ENCODE results near the gene BAG5.

Gene BAG5

GRCh38 chr14:103563844-103564505 is 1.5 kb upstream of the BAG5 start:
- no peak for DNase-seq (ENCODE audit: extremely low read depth in 1 of 2, low read depth in 1 of 2)

GRCh38 chr14:103563226-103563620 is 766 bp upstream of the BAG5 start:
- no peak for DNase-seq (ENCODE audit: extremely low read depth in 1 of 2, low read depth in 1 of 2)

- DNase-seq (ENCODE audit: extremely low read depth in 1 of 2, low read depth in 1 of 2) = no peak
These were observed 353 bp downstream of the BAG5 start for GRCh38 chr14:103562179-103562428.

- DNase-seq (ENCODE audit: extremely low read depth in 1 of 2, low read depth in 1 of 2) = no peak
These were observed 877 bp downstream of the BAG5 start for GRCh38 chr14:103561381-103562178.

- no peak for DNase-seq (ENCODE audit: extremely low read depth in 1 of 2, low read depth in 1 of 2)
These were observed 1.8 kb downstream of the BAG5 start for GRCh38 chr14:103560691-103561090.

GRCh38 chr14:103559766-103560165 is 2.7 kb downstream of the BAG5 start:
- no peak for DNase-seq (ENCODE audit: extremely low read depth in 1 of 2, low read depth in 1 of 2)

- no peak for DNase-seq (ENCODE audit: extremely low read depth in 1 of 2, low read depth in 1 of 2)
These were observed 4.2 kb downstream of the BAG5 start for GRCh38 chr14:103558071-103558882.

GRCh38 chr14:103556946-103557758 is 5.3 kb downstream of the BAG5 start:
- no peak for DNase-seq (ENCODE audit: extremely low read depth in 1 of 2, low read depth in 1 of 2)

GRCh38 chr14:103555559-103556337 is 6.7 kb downstream of the BAG5 start:
- DNase-seq (ENCODE audit: extremely low read depth in 1 of 2, low read depth in 1 of 2) = no peak

GRCh38 chr14:103552846-103553210 is 9.6 kb downstream of the BAG5 start:
- DNase-seq (ENCODE audit: extremely low read depth in 1 of 2, low read depth in 1 of 2) = no peak

- DNase-seq (ENCODE audit: extremely low read depth in 1 of 2, low read depth in 1 of 2) = no peak
These were observed 10.2 kb downstream of the BAG5 start for GRCh38 chr14:103552011-103552845.

- DNase-seq (ENCODE audit: extremely low read depth in 1 of 2, low read depth in 1 of 2) = no peak
These were observed 11.1 kb downstream of the BAG5 start for GRCh38 chr14:103551338-103551762.

- no peak for DNase-seq (ENCODE audit: extremely low read depth in 1 of 2, low read depth in 1 of 2)
These were observed 11.8 kb downstream of the BAG5 start for GRCh38 chr14:103550451-103551337.

- no peak for DNase-seq (ENCODE audit: extremely low read depth in 1 of 2, low read depth in 1 of 2)
These were observed 12.8 kb downstream of the BAG5 start for GRCh38 chr14:103549361-103550311.

GRCh38 chr14:103548463-103549351 is 13.8 kb downstream of the BAG5 start:
- DNase-seq (ENCODE audit: extremely low read depth in 1 of 2, low read depth in 1 of 2) = no peak

- DNase-seq (ENCODE audit: extremely low read depth in 1 of 2, low read depth in 1 of 2) = no peak
These were observed 14.5 kb downstream of the BAG5 start for GRCh38 chr14:103547941-103548462.
